Measurements from ENCODE around the gene GRID1. TPM values are rescaled to one million over a fixed set of nuclear protein-coding genes. Genes with fewer than 3 reads are reported as not detected.

Gene GRID1
- total RNA-seq, 1 experiment from 2014 or later: 5.6 TPM

GRCh38 chr10:86169506-86170254, 196.9 kb downstream of the GRID1 start:
- H3K9me2 ChIP-seq (ENCODE audit: insufficient read depth): no peaks in the 10 kb centered on the region
- no peaks in the 10 kb centered on the region for H3K79me2 ChIP-seq (ENCODE audit: insufficient read depth, low read length)
- no peak overlapping the region for H2AFZ ChIP-seq (ENCODE audit: low read depth, low read length, poor library complexity, severe bottlenecking)
- no peak overlapping the region for H3K9ac ChIP-seq (ENCODE audit: low read length)
- H3K9me3 ChIP-seq (ENCODE audit: control insufficient read depth in 1 of 2, insufficient read depth in 1 of 2, low read depth in 1 of 2, low read length in 2 of 2): no peaks in the 10 kb centered on the region
- H4K20me1 ChIP-seq (ENCODE audit: insufficient read depth): no peaks in the 10 kb centered on the region
- no peak; the same call in 1 of the 2 replicates for ATAC-seq
- CTCF ChIA-PET: no interaction called here
- H3K4me3 ChIP-seq (replicated peaks in 1 of 2; ENCODE audit: low read depth in 1 of 2, low read length in 2 of 2): no peak overlapping the region
- no peaks in the 10 kb centered on the region for H3K27me3 ChIP-seq (ENCODE audit: insufficient read depth, low read length)
- TF ChIP-seq SIN3A (IDR thresholded peaks at IDR 0.05; ENCODE audit: low read depth) (no peak), CBX3 (IDR thresholded peaks at IDR 0.05; ENCODE audit: low read depth) (no peak), ZNF274 (IDR thresholded peaks at IDR 0.05; ENCODE audit: low read depth, low read length) (no peak), MAX (IDR thresholded peaks at IDR 0.05) (no peak), SP1 (IDR thresholded peaks at IDR 0.05; ENCODE audit: low read depth) (no peak), POLR2AphosphoS5 (IDR thresholded peaks at IDR 0.05; ENCODE audit: low read depth, low read length) (no peak), JUND (IDR thresholded peaks at IDR 0.05) (no peak), ELF1 (IDR thresholded peaks at IDR 0.05; ENCODE audit: borderline replicate concordance, low read depth) (no peak), ZFX (IDR thresholded peaks at IDR 0.05) (no peak), EZH2 (IDR thresholded peaks at IDR 0.05) (no peak), TCF7L2 (IDR thresholded peaks at IDR 0.05; ENCODE audit: borderline replicate concordance, extremely low read depth, insufficient read depth, insufficient read length) (no peak), POLR2A (IDR thresholded peaks at IDR 0.05; ENCODE audit: borderline replicate concordance, extremely low read depth, insufficient read depth, insufficient read length) (no peak), CTCF (IDR thresholded peaks at IDR 0.05 in 2 of 3, conservative IDR thresholded peaks at IDR 0.05 in 1 of 3; ENCODE audit: borderline replicate concordance in 1 of 3, insufficient read depth in 1 of 3, low read depth in 2 of 3, low read length in 2 of 3) (no peak), ZBTB33 (IDR thresholded peaks at IDR 0.05; ENCODE audit: extremely low read depth, insufficient replicate concordance, low read length) (no peak), EZH2phosphoT487 (IDR thresholded peaks at IDR 0.05; ENCODE audit: borderline replicate concordance) (no peak), RAD21 (IDR thresholded peaks at IDR 0.05; ENCODE audit: low read depth) (no peak)
- H3K27ac ChIP-seq (ENCODE audit: low read depth, low read length): no peak overlapping the region
- DNase-seq (ENCODE audit: low read depth, low spot score): no peak
- POLR2A ChIA-PET: no interaction called here
- no TSS peak for BruUV-seq (replicated peaks)
- no peaks in the 10 kb centered on the region for H3K36me3 ChIP-seq (ENCODE audit: control insufficient read depth in 1 of 2, insufficient read depth in 2 of 2, low read length in 2 of 2)
- intact Hi-C loops (cut with micrococcal nuclease): no loop called here
- H3K4me2 ChIP-seq (ENCODE audit: low read length): no peak overlapping the region
- RAD21 ChIA-PET (ENCODE audit: low non-redundant PET in 1 of 2, low total read pairs in 2 of 2, uncharacterized antibody in 2 of 2, unreplicated experiment in 2 of 2): no interaction called here
- H3K4me1 ChIP-seq (ENCODE audit: control insufficient read depth in 1 of 2, insufficient read depth in 2 of 2, low read length in 2 of 2): peaks cover 0 to 7% of the 10 kb centered on the region in 2 experiments; a peak in 1 of 4 replicates

All from HCT116 (cell line).